D721Med (cell line): ENCODE results near the gene GPR152.

ENCODE experiments used
- DNase-seq: peaks from one replicate; pipeline ENCODE4 v3.0.0; 2011; ENCODE audit warnings: low spot score; ENCODE audit not compliant: insufficient read length
- FAIRE-seq: peaks from 2 replicates; lab custom pipeline; 2011; peaks lifted over from hg19 to GRCh38; lab: Jason Lieb, UNC
- CTCF ChIP-seq: IDR thresholded peaks from 2 replicates; pipeline ENCODE4 v1.5.1; 2012; ENCODE audit warnings: mild to moderate bottlenecking, control low read depth; ENCODE audit not compliant: insufficient read depth; ENCODE audit errors: missing control alignments

The GPR152 gene

GRCh38 chr11:67435727-67436458 lies 16.6 kb downstream of the GPR152 start:
- no peak for FAIRE-seq
- no peak for DNase-seq
- no peak for TF ChIP-seq CTCF

DNA sequence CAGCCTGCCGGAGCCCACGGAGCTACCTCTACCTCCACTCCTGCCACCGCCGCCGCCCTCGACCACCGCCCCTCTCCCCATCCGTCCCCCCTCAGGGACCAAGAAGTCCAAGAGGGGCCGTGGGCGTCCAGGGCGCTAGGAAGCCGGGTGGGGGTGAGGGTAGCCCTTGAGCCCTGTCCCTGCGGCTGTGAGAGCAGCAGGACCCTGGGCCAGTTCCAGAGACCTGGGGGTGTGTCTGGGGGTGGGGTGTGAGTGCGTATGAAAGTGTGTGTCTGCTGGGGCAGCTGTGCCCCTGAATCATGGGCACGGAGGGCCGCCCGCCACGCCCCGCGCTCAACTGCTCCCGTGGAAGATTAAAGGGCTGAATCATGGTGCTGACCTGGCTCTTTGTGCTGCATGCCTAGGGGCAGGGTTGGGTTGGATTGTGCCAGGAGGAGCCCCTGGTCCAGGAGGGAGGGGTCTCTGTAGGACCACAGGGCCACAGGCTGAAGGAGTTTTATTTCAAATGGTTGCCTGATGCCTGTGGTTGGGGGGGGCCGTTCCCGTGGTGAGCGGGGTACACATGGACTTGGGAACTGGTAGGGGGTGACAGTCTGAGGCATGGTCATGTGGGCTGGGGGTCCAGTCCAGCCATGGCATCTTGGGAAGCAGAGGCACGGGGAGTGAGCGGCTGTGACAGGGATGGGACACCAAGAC lies 17.4 kb downstream of the GPR152 start:
- no peak for FAIRE-seq
- no peak for TF ChIP-seq CTCF
- no peak for DNase-seq

- FAIRE-seq (no peak), DNase-seq (no peak)
- no peak for TF ChIP-seq CTCF
Measured at GRCh38 chr11:67434395-67434881, 18.1 kb downstream of the GPR152 start.

DNA sequence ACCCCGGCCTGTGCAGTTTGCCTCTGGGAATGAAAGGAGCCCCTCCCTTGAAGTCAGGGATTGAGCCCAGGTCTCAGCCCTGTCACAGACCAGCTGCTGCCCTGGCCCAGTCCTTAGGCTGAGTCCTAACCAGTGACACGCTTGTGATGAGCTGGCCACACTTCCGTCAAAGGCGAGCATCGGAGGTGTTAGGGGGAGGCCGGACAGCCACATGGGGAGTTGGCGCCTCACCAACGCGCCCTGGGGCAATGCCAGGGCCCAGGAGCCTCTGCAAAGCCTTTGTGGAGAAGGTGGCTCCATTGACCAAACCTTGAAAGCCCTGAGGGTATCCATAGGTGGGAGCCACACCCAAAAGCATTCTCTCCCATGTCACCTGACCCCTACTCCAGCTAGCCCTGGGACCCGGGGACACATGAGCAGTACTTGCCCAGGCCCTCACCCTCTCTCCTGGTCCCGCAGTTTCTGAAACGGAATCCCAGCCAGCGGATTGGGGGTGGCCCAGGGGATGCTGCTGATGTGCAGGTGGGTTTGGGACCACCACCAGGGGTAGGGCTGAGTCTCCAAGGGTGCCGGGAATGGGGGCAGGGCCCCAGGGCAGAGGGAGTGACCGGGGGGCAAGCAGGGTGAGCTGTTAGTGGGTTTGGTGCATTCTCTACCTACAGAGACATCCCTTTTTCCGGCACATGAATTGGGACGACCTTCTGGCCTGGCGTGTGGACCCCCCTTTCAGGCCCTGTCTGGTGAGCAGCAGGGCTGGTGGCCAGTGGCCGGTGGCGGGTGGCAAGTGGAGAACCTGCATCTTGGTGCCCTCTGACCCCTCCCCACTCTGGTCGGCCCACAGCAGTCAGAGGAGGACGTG lies 18.8 kb downstream of the GPR152 start:
- FAIRE-seq, result no peak
- DNase-seq, result no peak
- no peak for TF ChIP-seq CTCF

DNA sequence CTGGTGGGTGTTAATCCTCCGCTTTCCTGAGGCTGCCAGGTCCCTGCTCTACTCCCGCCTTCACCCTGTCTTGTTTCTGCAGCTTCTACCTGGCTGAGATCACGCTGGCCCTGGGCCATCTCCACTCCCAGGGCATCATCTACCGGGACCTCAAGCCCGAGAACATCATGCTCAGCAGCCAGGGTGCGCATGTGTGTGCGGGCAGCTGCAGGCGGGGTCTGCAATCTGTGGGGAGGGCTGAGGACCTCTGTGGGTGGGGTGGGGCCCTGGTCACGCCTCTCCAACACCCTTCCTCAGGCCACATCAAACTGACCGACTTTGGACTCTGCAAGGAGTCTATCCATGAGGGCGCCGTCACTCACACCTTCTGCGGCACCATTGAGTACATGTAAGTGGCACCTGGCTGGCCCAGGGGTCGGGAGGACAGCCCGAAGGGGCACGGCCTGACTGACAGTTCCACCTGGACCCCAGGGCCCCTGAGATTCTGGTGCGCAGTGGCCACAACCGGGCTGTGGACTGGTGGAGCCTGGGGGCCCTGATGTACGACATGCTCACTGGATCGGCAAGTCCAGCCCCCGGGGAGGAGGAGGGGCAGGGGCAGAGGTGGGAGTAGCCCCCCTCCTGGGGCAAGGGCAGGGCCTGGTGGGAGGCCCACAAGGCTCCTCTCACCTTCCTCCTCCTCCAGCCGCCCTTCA lies 19.7 kb downstream of the GPR152 start:
- DNase-seq (no peak), FAIRE-seq (no peak)
- TF ChIP-seq CTCF, result no peak

GRCh38 chr11:67431346-67432249 lies 20.9 kb downstream of the GPR152 start:
- TF ChIP-seq CTCF, result no peak
- FAIRE-seq, result no peak
- DNase-seq, result no peak
